Measurements from ENCODE around the gene KRT10.

DNA sequence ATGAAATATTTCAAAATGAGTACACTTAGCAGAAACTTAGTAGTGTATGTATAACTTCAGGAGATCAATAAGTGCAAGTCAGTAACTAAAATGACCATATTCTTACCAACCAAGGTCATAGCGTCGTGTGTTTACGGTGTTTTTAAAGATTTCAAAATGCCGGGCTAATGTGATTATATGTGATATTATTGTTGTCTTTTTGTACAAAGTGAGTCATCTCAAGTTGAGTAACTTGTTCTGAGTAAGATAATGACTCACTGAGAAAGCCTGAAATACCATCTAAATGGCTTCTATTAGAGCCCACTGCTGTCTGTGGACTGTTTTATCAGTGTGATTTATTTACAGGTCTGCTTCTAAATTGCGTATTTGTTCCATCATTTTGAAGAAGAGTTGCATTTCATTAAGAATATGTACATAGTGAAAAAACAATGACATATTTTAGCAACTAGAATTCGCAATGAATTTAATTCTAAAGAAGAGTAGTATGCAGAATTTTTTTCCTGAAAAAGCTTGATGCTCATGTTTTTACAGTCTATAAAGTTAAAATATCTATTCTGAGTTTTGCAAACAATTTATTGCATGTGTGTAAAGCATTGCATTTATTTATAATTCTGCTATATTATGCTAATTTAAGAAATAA, 31.9 kb upstream of the KRT10 start:
- no peak for TF ChIP-seq ZC3H11A (IDR thresholded peaks at IDR 0.05)
- no peak for TF ChIP-seq POLR2A (IDR thresholded peaks at IDR 0.05; ENCODE audit: low read length)
- TF ChIP-seq KDM5A (IDR thresholded peaks at IDR 0.05), result no peak
- TF ChIP-seq FOSL2 (IDR thresholded peaks at IDR 0.05), result peak; percentile 100
- TF ChIP-seq FOSL2 (CRISPR knock-in tag; IDR thresholded peaks at IDR 0.05), result peak; percentile 100
